ENCODE measurements around the gene RHOB.
"Not testable (repeated sequence)": the region's sequence is repeated elsewhere in the genome, so short reads cannot be mapped to it uniquely, and the experiment has no call there.

Gene RHOB

GRCh38 chr2:20422402-20423271 lies 24.2 kb upstream of the RHOB start:
- DNase-seq (ENCODE audit: low read depth in 3 of 3, low spot score in 1 of 3): no peak

- DNase-seq (ENCODE audit: low read depth in 3 of 3, low spot score in 1 of 3): no peak
Measured at GRCh38 chr2:20423359-20423758, 23.5 kb upstream of the RHOB start.

GRCh38 chr2:20423847-20424246 lies 23.0 kb upstream of the RHOB start:
- no peak for DNase-seq (ENCODE audit: low read depth in 3 of 3, low spot score in 1 of 3)

GRCh38 chr2:20424300-20425290 lies 22.3 kb upstream of the RHOB start:
- no peak for DNase-seq (ENCODE audit: low read depth in 3 of 3, low spot score in 1 of 3)

- no peak for DNase-seq (ENCODE audit: low read depth in 3 of 3, low spot score in 1 of 3)
Measured at GRCh38 chr2:20425371-20425881, 21.4 kb upstream of the RHOB start.

- no peak for DNase-seq (ENCODE audit: low read depth in 3 of 3, low spot score in 1 of 3)
Measured at GRCh38 chr2:20425884-20426283, 21.0 kb upstream of the RHOB start.

- DNase-seq (ENCODE audit: low read depth in 3 of 3, low spot score in 1 of 3): no peak
Measured at GRCh38 chr2:20427931-20428526, 18.8 kb upstream of the RHOB start.

- no peak for DNase-seq (ENCODE audit: low read depth in 3 of 3, low spot score in 1 of 3)
Measured at GRCh38 chr2:20428717-20429490, 18.0 kb upstream of the RHOB start.

GRCh38 chr2:20429528-20429927 lies 17.3 kb upstream of the RHOB start:
- DNase-seq (ENCODE audit: low read depth in 3 of 3, low spot score in 1 of 3): no peak

- DNase-seq (ENCODE audit: low read depth in 3 of 3, low spot score in 1 of 3): no peak
Measured at GRCh38 chr2:20430035-20430434, 16.8 kb upstream of the RHOB start.

- no peak for DNase-seq (ENCODE audit: low read depth in 3 of 3, low spot score in 1 of 3)
Measured at GRCh38 chr2:20430461-20431300, 16.2 kb upstream of the RHOB start.

GRCh38 chr2:20431301-20431698 lies 15.6 kb upstream of the RHOB start:
- DNase-seq (ENCODE audit: low read depth in 3 of 3, low spot score in 1 of 3): no peak

- no peak for DNase-seq (ENCODE audit: low read depth in 3 of 3, low spot score in 1 of 3)
Measured at GRCh38 chr2:20431772-20432171, 15.1 kb upstream of the RHOB start.

GRCh38 chr2:20432714-20433113 lies 14.2 kb upstream of the RHOB start:
- no peak for DNase-seq (ENCODE audit: low read depth in 3 of 3, low spot score in 1 of 3)

GRCh38 chr2:20433249-20433648 lies 13.6 kb upstream of the RHOB start:
- no peak for DNase-seq (ENCODE audit: low read depth in 3 of 3, low spot score in 1 of 3)

GRCh38 chr2:20433946-20434553 lies 12.8 kb upstream of the RHOB start:
- DNase-seq (ENCODE audit: low read depth in 3 of 3, low spot score in 1 of 3): no peak

GRCh38 chr2:20434588-20435294 lies 12.1 kb upstream of the RHOB start:
- no peak for DNase-seq (ENCODE audit: low read depth in 3 of 3, low spot score in 1 of 3)

- not testable (repeated sequence) for DNase-seq (ENCODE audit: low read depth in 3 of 3, low spot score in 1 of 3)
Measured at GRCh38 chr2:20435456-20435855, 11.4 kb upstream of the RHOB start.

Measured in stimulated activated CD4-positive, alpha-beta T cell treated with anti-CD3 and anti-CD28 coated beads, TNF-alpha, amount 100 ng/mL, for 1 hour (primary cell).